GM18861 (cell line): ENCODE results near the gene C9orf72.
"Not testable (repeated sequence)": the region's sequence is repeated elsewhere in the genome, so short reads cannot be mapped to it uniquely, and the experiment has no call there.

Experiments
- ATAC-seq: cut with Tn5 transposase; IDR thresholded peaks from one replicate; pipeline ENCODE4 v1.9.1; 2021; ENCODE audit not compliant: unreplicated experiment

C9orf72 gene, protein sequence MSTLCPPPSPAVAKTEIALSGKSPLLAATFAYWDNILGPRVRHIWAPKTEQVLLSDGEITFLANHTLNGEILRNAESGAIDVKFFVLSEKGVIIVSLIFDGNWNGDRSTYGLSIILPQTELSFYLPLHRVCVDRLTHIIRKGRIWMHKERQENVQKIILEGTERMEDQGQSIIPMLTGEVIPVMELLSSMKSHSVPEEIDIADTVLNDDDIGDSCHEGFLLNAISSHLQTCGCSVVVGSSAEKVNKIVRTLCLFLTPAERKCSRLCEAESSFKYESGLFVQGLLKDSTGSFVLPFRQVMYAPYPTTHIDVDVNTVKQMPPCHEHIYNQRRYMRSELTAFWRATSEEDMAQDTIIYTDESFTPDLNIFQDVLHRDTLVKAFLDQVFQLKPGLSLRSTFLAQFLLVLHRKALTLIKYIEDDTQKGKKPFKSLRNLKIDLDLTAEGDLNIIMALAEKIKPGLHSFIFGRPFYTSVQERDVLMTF

DNA sequence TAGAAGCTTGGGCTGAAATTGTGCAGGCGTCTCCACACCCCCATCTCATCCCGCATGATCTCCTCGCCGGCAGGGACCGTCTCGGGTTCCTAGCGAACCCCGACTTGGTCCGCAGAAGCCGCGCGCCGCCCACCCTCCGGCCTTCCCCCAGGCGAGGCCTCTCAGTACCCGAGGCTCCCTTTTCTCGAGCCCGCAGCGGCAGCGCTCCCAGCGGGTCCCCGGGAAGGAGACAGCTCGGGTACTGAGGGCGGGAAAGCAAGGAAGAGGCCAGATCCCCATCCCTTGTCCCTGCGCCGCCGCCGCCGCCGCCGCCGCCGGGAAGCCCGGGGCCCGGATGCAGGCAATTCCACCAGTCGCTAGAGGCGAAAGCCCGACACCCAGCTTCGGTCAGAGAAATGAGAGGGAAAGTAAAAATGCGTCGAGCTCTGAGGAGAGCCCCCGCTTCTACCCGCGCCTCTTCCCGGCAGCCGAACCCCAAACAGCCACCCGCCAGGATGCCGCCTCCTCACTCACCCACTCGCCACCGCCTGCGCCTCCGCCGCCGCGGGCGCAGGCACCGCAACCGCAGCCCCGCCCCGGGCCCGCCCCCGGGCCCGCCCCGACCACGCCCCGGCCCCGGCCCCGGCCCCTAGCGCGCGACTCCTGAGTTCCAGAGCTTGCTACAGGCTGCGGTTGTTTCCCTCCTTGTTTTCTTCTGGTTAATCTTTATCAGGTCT lies at the start of gene C9orf72:
Gene C9orf72, minus strand, starts transcription at position 564 of the 716 bp plus-strand sequence. CDS start 6,361 bp downstream, outside the sequence.
- ATAC-seq = peak; percentile 44

DNA sequence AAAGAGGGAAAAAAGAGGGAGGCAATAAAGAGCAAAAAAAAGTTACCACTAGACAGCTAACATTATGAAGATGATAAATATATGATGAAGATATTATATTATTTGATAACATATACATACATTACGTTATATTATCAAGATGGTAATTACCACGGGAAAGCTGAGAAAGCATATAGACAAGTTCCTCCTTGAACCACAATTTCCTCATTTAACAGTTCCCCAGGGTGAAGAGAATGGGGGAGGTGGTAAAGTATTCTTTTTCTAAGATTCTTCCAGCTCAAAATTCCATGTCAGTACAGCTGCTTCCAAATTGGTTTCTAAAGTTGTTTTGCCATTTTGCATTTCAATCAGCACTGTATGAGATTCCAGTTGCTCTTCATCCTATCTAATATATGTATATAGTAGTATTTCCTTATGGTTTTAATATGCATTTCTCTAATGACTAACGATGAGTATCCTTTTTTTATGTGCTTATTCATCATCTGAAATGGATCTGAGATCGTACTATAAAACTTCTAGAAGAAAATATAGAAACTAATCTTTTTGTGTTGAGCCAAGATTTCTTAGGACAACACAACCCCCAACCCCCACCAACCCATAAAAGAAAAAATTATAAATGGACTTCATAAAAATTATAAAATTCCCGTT lies 49.5 kb upstream of the C9orf72 start:
- ATAC-seq = no peak

DNA sequence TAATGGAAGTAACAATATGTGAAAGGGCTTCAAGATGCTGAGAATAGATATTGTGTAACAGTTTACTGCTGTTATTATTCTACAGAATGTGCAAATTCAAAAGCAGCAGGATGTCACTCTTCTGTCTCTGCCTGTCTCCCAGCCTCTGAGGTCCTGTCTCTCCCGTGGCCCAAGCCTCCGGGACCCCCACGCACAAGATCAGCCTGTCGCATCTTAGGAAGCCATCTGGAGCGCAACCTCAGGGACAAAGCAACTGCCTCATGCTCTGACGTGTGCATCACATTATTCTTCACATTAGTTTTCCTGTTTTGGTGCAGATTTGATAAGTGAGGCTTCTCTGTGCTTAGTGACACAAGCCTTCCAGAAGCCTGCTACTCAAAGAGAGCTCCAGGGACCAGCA lies 46.5 kb upstream of the C9orf72 start:
- no peak for ATAC-seq

DNA sequence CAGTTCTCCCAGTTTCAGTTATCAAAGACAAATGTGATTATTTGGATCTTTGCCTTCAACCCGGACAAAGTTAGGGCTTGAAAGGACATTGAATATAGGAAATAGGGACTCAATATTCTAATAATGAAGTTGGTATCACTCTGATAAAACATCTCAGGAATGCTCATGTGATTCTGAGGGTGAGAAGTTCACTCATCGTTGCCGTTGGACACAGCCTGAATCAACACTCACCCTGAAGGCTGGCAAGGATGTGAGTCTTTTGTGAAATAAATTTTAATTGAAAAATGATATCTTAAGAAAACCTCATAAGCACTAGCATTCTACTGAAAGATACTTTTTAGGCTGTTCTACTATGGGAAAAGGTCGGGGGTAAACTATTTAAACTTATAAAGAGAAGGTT lies 44.8 kb upstream of the C9orf72 start:
- ATAC-seq = no peak

DNA sequence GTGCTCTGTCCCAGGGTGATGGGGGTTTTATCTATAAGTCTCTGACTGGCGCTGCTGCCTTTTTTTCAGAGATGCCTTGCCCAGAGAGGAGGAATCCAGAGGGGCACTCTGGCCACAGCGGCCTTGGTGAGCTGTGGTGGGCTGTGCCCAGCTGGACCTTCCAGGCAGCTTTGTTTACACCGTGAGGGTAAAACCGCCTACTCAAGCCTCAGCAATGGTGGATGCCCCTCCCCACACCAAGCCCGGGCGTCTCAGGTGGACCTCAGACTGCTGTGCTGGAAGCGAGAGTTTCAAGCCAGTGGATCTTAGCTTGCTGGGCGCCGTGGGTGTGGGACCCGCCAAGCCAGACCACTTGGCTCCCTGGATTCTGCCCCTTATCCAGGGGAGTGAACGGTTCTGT lies 41.3 kb upstream of the C9orf72 start:
- no peak for ATAC-seq

DNA sequence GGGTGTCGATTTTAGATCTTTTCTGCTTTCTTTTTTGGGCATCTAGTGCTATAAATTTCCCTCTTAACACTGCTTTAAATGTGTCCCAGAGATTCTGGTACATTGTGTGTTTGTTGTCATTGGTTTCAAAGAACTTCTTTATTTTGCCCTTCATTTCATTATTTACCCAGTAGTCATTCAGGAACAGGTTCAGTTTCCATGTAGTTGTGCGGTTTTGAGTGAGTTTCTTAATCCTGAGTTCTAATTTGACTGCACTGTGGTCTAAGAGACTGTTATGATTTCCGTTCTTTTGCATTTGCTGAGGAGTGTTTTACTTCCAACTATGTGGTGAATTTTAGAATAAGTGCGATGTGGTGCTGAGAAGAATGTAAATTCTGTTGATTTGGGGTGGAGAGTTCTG lies 38.8 kb upstream of the C9orf72 start:
- not testable (repeated sequence) for ATAC-seq

DNA sequence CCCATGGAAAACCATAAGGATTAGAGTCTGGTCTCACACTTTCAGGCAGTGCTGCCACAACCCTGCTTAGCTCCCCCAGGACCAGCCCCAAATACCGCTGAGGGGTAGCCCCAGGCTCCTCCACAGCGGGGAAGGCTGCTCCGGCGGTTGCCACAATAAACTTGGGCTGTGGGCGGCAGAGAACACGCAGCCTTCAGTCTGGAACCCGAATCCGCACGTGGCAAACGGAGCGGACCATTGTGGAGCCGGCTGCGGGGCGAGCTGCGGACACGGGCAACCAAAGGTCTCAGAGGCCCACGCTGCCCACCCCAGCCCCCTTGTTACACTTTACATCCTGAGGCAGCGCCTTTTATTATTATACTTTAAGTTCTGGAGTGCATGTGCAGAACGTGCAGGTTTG lies 37.3 kb upstream of the C9orf72 start:
- no peak for ATAC-seq

DNA sequence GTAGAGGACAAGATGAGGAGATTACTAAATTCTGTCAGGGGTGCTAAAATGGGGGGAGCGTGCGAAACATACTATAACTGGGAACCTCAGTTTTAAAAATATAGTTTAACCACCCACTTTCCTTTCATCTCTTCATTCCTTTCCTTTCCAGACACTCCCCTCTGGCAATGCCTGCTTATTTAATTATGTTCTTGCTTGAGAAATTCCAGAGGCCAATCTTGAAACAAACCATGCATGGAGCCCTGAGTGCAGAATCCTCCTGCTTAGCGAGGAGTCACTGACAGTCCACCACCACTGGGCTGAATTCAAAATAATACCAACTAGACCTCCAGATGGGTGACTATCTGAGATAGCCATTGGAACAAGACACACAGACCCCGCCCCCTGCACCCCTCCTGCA lies 29.7 kb upstream of the C9orf72 start:
- ATAC-seq = no peak

DNA sequence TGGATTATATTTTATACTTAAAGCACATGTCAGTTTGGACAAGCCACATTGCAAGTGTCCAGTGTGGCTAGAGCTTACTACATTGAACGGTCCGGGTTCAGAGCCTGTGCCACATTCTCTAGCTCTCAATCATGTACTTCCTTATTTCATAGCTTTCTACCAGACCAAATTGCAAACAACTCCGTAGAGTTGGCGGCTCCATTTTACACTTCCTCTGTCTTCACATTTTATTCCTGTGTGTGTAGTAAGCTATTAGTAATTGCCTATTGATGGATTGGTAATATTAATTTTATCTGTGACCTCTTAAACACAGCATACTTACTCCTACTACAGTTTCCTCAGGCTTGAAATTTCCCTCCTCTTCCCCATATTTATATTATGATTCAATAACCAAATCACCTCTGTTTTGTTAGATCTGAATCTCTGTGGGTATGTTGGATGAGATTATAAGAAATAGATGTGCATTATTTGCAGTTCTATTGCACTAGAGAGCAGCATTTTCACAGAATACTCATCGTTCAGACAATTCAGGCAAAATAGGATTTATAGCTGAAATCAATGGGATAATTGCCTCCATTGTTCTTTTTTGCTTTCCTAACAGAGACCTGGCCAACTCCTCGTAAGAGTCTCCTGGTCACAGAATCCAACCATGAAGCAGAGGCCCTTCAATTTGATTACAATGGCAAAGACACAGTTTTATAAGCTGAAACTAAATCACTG lies 29.0 kb upstream of the C9orf72 start:
- ATAC-seq = no peak

DNA sequence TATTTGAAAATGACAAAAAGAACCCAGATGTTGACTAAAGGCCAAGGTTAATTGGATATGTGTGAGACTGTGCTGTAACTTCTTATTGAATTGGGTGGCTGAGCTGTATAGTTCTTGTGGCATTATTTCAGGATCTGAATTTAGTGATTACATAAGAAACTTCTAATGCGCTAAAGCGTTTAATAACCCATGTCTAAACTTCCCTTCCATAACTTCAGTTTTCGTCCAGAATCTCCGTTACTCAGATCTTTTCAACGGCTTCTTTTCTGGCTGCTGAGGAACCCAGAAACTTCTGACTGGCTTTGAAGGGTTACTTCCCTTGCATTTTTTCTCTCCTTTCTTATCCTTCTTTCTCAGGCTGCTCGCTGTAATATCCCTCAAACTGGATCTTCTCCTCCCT lies 28.1 kb upstream of the C9orf72 start:
- ATAC-seq = no peak

DNA sequence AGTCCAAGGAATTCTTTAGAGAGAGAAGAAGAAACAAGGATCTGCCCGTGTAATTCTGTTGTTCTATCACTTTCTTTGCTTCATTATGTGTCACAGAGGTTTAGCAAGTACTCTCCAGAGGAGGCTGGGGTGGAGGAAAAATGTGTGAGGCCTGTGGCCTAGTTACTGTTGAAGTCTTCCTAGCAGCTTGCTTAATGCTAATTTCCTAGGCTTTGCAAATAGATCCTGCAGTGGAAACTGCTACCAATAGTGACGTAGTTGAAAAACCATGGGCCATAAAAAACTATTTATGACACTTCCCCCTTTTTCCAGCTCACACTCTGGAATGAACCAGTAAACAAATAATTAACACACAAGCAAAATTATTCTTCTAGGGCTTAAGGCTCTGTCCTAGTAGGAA lies 27.0 kb upstream of the C9orf72 start:
- ATAC-seq = no peak

DNA sequence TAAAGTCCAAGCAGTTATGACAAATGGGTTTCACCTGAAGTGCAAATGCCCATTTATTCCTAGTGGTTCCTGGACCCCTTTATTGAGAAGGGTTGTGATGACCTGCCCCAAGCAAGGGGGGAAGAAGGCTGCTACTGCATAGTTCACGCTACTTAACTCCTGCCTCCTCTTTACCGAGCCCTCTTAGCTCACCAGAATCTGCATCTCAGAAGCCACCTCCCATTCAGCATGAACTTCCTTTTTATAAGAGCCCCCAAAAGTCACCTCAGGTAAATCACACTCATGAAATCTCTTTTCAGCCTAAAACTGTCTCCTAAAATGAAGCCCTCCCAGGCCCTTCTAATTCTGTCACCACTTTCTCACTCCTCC lies 26.6 kb upstream of the C9orf72 start:
- no peak for ATAC-seq

DNA sequence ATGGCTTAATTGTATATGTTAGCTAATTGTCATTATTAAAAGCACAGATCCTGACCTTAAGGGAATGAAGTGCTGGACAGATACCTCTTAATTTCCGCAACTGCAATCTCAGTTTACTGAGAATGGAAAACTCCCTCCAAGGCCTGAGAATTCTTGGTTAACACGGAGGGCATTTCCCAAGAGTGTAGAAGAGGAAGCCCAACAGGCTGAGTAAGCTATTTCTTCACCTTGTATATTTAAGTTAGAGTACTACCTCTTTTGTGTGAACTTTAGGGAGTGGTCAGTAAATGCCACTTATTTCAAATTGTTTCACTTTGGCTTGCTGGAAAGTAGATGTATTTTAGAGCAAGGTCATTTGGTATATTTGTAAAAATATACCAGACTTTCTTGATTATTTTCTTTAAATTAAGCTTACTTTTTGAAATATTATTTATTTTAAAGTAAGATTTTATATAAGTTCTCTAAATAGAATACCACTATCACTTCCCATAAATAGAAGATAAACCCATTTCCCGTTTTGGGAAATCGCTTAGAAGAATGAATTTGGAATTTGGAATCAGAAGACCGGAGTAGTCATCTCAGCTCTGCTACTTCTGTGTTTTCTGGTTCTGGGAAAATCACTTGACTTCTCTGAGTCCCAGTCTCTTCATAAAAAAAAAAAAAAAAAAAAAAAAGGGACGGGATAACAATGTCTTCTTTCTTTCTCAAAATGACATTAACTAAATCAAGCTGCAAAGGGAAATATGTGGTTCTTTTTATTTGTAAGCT lies 26.0 kb upstream of the C9orf72 start:
- ATAC-seq = no peak

DNA sequence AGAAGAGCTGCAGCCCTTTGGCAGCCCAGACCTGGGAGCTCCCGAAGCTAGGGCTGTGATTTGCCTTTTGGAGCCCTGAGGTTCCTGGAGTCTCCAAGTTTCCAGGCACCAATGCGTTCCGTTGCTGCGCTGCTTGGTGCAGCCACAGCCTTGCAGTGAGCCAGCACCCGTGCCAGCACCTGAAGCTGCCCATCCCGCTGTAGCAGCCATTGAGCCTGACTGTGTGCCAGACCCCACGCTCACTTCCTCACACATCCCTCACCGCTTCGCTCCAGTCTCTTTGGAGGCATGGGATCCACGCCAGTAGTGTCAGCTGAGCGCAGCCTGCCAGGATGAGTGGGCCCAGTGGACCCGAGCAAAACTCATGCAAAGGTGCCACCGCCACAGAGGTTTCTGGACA lies 22.5 kb upstream of the C9orf72 start:
- no peak for ATAC-seq

DNA sequence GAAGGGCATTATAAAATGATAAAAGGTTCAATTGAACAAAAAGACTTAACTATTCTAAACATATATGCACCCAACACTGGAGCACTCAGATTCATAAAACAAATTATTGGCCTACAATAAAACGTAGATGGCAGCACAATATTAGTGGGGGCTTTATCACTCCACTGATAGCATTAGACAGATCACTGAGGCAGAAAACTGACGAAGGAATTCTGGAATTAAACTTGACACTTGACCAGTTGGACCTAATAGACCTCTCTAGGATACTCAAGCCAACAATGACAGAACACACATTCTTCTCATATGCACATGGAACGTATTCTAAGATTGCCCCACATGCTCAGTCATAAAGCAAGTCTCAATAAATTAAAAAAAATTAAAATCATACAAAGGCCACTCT lies 18.4 kb upstream of the C9orf72 start:
- no peak for ATAC-seq

DNA sequence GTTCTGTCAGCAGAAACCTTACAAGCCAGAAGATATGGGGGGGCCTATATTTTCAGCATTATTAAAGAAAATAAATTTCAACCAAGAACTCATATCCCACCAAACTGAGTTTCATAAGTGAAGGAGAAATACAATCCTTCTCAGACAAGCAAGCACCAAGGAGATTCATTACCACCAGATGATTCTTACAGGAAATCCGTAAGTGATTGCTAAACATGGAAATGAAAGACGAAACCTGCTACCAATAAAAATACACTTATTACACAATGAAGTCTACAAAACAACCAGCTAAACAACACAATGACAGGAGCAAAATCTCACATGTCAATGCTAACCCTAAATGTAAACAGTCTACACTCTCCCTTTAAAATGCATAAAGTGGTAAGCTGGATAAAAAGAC lies 17.8 kb upstream of the C9orf72 start:
- ATAC-seq = no peak

DNA sequence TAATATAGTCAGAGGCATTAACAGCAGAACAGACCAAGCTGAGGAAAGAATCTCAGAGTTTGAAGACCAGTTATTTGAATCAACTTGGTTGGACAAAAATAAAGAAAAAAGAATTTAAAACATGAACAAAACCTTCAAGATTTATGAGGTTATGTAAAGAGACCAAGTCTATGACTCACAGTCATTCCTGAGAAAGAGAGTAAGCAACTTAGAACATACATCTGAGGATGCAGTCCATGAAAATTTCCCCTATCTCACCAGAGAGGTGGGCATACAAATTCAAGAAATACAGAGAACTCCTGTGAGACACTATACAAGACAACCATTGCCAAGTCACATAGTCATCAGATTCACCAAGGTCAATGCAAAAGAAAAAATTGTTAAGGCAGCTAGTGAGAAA lies 17.4 kb upstream of the C9orf72 start:
- no peak for ATAC-seq

DNA sequence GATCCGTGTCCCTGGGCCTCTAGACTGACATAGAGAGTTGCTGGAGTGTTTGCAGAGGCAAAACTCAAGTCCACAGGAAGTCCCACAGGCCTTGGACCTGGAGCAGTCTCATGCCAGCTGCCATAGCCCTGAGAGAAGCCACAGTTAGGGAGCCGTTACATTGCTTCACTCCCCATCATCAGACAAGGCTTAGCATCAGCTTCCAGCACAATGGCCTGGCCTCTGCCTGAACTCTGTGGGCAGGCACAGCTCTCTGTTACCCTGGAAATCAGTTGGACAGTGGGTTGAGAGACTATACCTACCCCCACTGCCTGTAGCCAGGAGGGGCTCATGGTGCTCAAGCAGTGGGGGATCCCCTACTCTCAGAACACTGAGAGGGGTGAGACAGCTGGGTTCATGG lies 16.2 kb upstream of the C9orf72 start:
- ATAC-seq = no peak

DNA sequence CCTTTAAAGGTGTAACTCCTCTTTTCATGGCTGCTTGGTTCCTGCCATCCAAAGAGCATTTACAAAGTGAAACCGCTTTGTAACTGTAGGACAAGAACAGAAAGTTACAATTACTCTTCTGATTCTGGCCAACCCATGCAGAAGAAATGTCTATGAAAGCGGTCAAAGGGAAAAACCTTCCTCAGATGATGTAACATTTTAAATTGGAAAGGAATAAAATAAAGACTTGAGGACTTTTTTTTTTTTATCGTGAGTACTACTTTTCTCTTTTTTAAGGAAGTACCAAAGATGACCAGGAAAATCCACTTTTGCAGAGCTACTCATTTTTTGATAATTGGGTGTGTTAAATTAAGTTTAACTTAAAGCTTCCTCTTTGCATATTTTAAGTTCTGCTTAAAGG lies 13.0 kb upstream of the C9orf72 start:
- ATAC-seq = no peak

DNA sequence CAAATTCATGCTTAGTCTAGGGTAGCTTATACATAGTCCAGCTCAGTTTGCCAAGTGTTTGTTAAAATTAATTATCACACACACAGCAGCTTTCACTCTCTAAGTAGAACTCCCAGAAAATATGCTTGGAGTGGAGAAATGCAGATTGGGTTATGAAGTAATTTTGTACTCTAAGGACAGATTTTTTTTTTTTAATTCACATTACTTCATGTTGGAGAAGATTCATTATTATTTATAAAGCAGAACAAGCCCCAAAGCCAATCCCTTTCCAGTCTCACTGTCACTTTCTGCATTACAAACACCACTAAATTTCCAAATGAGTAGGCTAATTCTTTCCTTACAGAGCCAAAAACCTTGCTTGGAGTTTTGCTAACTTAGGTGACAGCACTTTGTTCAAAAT lies 11.7 kb upstream of the C9orf72 start:
- no peak for ATAC-seq

DNA sequence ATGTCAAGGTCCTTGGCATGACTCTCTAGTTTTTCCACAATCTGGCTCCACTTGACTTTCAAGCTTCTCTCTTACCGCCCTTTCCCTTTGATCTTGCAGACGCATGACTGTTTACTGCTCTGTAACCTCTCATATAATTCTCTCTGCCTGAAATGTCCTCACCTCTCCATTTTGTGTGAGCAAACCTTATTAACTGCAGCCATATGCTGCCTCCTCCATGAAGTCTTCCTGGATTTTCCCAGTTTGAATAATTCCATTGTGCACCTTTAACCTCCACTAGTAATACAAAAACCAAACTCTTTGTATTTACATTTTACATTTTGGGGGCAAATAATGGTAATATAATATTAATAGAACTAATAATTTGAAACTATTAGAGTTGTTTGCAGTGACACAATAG lies 9.5 kb upstream of the C9orf72 start:
- no peak for ATAC-seq
